ENCODE data around the gene RER1.

GRCh38 chr1:2358072-2358471 lies 33.6 kb upstream of the RER1 start:
- TF ChIP-seq YY1 (IDR thresholded peaks at IDR 0.05; ENCODE audit: insufficient read depth, insufficient read length) (no peak), ZNF274 (IDR thresholded peaks at IDR 0.05; ENCODE audit: low read depth, low read length) (no peak)

All from NT2/D1 (cell line).